ENCODE data around the gene C12orf43.

DNA sequence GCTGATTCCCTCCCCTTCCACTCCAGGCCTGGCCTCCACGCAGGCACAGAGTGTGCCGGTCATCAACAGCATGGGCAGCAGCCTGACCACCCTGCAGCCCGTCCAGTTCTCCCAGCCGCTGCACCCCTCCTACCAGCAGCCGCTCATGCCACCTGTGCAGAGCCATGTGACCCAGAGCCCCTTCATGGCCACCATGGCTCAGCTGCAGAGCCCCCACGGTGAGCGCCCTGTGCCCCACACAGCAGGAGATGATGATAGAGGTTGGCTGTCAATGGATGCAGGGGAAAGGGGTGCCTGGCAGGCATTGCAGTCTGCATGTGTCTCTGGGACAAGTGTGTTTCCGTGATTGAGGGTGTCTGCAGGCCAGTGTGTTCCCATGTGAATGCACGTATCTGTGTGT is 18.8 kb downstream of the C12orf43 start:
- no peak for TF ChIP-seq YY1 (IDR thresholded peaks at IDR 0.05; ENCODE audit: insufficient read depth, insufficient read length)
- TF ChIP-seq ZNF274 (IDR thresholded peaks at IDR 0.05; ENCODE audit: low read depth, low read length) = no peak
- no peak for TF ChIP-seq SUZ12 (IDR thresholded peaks at IDR 0.05; ENCODE audit: extremely low read depth, insufficient read depth, insufficient read length)

All from NT2/D1 (cell line).